ENCODE results near the gene NMT2.

Gene NMT2

GRCh38 chr10:15092855-15093408 is 75.6 kb downstream of the NMT2 start:
- no peak for DNase-seq (ENCODE audit: low spot score)

GRCh38 chr10:15091418-15091817 is 77.1 kb downstream of the NMT2 start:
- no peak for DNase-seq (ENCODE audit: low spot score)

- DNase-seq (ENCODE audit: low spot score) = peak; percentile 96
Observed at GRCh38 chr10:15088428-15089261, 79.8 kb downstream of the NMT2 start, which contains the start of gene ACBD7. ACBD7 (minus strand) TSS chr10:15088776; CDS start chr10:15088728, 48 bp downstream.

GRCh38 chr10:15084502-15084922 is 84.0 kb downstream of the NMT2 start:
- peak; percentile 77 for DNase-seq (ENCODE audit: low spot score)

GRCh38 chr10:15083674-15084501 is 84.6 kb downstream of the NMT2 start:
- DNase-seq (ENCODE audit: low spot score) = peak; percentile 9

- no peak for DNase-seq (ENCODE audit: low spot score)
Observed at GRCh38 chr10:15075421-15075820, 93.1 kb downstream of the NMT2 start.

GRCh38 chr10:15072358-15072757 is 96.1 kb downstream of the NMT2 start:
- no peak for DNase-seq (ENCODE audit: low spot score)

GRCh38 chr10:15069230-15069629 is 99.3 kb downstream of the NMT2 start:
- no peak for DNase-seq (ENCODE audit: low spot score)

- DNase-seq (ENCODE audit: low spot score) = peak; percentile 55
Observed at GRCh38 chr10:15068802-15069201, 99.7 kb downstream of the NMT2 start.

GRCh38 chr10:15067154-15067553 is 101.3 kb downstream of the NMT2 start:
- no peak for DNase-seq (ENCODE audit: low spot score)

GRCh38 chr10:15060638-15061037 is 107.9 kb downstream of the NMT2 start:
- DNase-seq (ENCODE audit: low spot score) = no peak

- no peak for DNase-seq (ENCODE audit: low spot score)
Observed at GRCh38 chr10:15059914-15060313, 108.6 kb downstream of the NMT2 start.

GRCh38 chr10:15058689-15059088 is 109.8 kb downstream of the NMT2 start:
- no peak for DNase-seq (ENCODE audit: low spot score)

All from AG20443 (cell line).